HG02763 (cell line): Measurements from ENCODE around the gene USP3.
"Not testable (repeated sequence)": the region's sequence is repeated elsewhere in the genome, so short reads cannot be mapped to it uniquely, and the experiment has no call there.

Experiments used
- ATAC-seq: cut with Tn5 transposase; IDR thresholded peaks from one replicate; pipeline ENCODE4 v1.9.1; 2021; ENCODE audit warnings: mild to moderate bottlenecking, moderate library complexity; ENCODE audit not compliant: unreplicated experiment

USP3 gene

GRCh38 chr15:63476229-63476632, 28.2 kb upstream of the USP3 start:
- ATAC-seq = no peak

- ATAC-seq = no peak
Observed at GRCh38 chr15:63478243-63478642, 26.1 kb upstream of the USP3 start.

GRCh38 chr15:63480441-63480821, 24.0 kb upstream of the USP3 start:
- no peak for ATAC-seq

- ATAC-seq = no peak
Observed at GRCh38 chr15:63481105-63481810, 23.1 kb upstream of the USP3 start.

- ATAC-seq = no peak
Observed at GRCh38 chr15:63482874-63483323, 21.5 kb upstream of the USP3 start.

- no peak for ATAC-seq
Observed at GRCh38 chr15:63483521-63484371, 20.6 kb upstream of the USP3 start.

GRCh38 chr15:63484433-63485186, 19.8 kb upstream of the USP3 start:
- ATAC-seq = no peak

- ATAC-seq = peak; percentile 49
Observed at GRCh38 chr15:63487076-63487757, 17.2 kb upstream of the USP3 start.

GRCh38 chr15:63487758-63488397, 16.5 kb upstream of the USP3 start:
- not testable (repeated sequence) for ATAC-seq

- no peak for ATAC-seq
Observed at GRCh38 chr15:63488398-63488960, 15.9 kb upstream of the USP3 start.

GRCh38 chr15:63489352-63489751, 15.0 kb upstream of the USP3 start:
- ATAC-seq = no peak

- no peak for ATAC-seq
Observed at GRCh38 chr15:63490345-63491034, 13.9 kb upstream of the USP3 start.

- no peak for ATAC-seq
Observed at GRCh38 chr15:63491116-63491827, 13.1 kb upstream of the USP3 start.

GRCh38 chr15:63491979-63492378, 12.4 kb upstream of the USP3 start:
- no peak for ATAC-seq

- ATAC-seq = no peak
Observed at GRCh38 chr15:63492541-63493077, 11.8 kb upstream of the USP3 start.

GRCh38 chr15:63493436-63493835, 11.0 kb upstream of the USP3 start:
- ATAC-seq = no peak

GRCh38 chr15:63494408-63494807, 10.0 kb upstream of the USP3 start:
- ATAC-seq = no peak

GRCh38 chr15:63495343-63495742, 9.1 kb upstream of the USP3 start:
- ATAC-seq = no peak
